Uterus (tissue), 4 donors: ENCODE measurements around the gene GABRA5. TPM values are rescaled to one million over a fixed set of nuclear protein-coding genes. Genes with fewer than 3 reads are reported as not detected.

Experiments
- DNase-seq, 2 donors: peaks; one replicate each; pipeline ENCODE4 v3.0.0-alpha.2; 2019 to 2020
- H3K27ac ChIP-seq, 2 donors: fragments of 200-600 bp; sonication (generic); 1 replicate in 1 of 2; 2 replicates in 1 of 2; pipeline ENCODE4 v1.5.1; 2016 to 2018
- H3K27me3 ChIP-seq, 2 donors: fragments of 200-600 bp; sonication (generic); one replicate each; pipeline ENCODE4 v1.5.1; 2018 to 2019; ENCODE audit warnings: control low read depth in 1 of 2
- H3K36me3 ChIP-seq, 2 donors: fragments of 200-600 bp; sonication (generic); one replicate each; pipeline ENCODE4 v1.5.1; 2019; ENCODE audit warnings: control low read depth in 1 of 2
- H3K4me1 ChIP-seq, 2 donors: fragments of 200-600 bp; sonication (generic); one replicate each; pipeline ENCODE4 v1.5.1; 2018 to 2019; ENCODE audit warnings: control low read depth in 1 of 2
- H3K4me3 ChIP-seq, 2 donors: fragments of 200-600 bp; sonication (generic); 1 replicate in 1 of 2; 2 replicates in 1 of 2; pipeline ENCODE4 v1.5.1; 2018 to 2019; ENCODE audit warnings: mild to moderate bottlenecking in 1 of 2
- H3K9me3 ChIP-seq, 2 donors: fragments of 200-600 bp; sonication (generic); one replicate each; pipeline ENCODE4 v1.5.1; 2019; ENCODE audit warnings: control low read depth in 1 of 2
- POLR2A ChIP-seq, 2 donors: fragments of 450-650 bp; IDR thresholded peaks; one replicate each; pipeline ENCODE4 v1.6.1; 2016; ENCODE audit warnings: antibody characterized with exemption in 2 of 2, mild to moderate bottlenecking in 1 of 2, moderate library complexity in 1 of 2
- intact Hi-C: fragments of 100-400 bp; cut with DNase I; formaldehyde crosslinking; loops from one replicate; pipeline ENCODE4 v1.15.1; 2023; ENCODE audit warnings: low total_unique reads
- total RNA-seq, 4 donors: library from RNA; depleted of rRNA in 3 of 4; stranded (reverse); fragments of >200 nt in 3 of 4; gene quantifications; one replicate each; pipeline versions ENCODE4 v1.1.0 to v1.2.4, GENCODE V29; 2014 to 2023
- TF ChIP-seq, protein P1 (sequence below), 4 experiments: fragments of 200-600 bp in 2 of 4; fragments of 450-650 bp in 2 of 4; sonication (generic) in 2 of 4; IDR thresholded peaks; one replicate each; pipeline ENCODE4 v1.5.1; 2016 to 2019; ENCODE audit warnings: antibody characterized with exemption in 4 of 4, mild to moderate bottlenecking in 2 of 4, moderate library complexity in 1 of 4
- donor health status: DM: yes; HTN: yes; CAD: no.

The GABRA5 gene
- total RNA-seq, 4 donors from 2014 or later = not detected

DNA sequence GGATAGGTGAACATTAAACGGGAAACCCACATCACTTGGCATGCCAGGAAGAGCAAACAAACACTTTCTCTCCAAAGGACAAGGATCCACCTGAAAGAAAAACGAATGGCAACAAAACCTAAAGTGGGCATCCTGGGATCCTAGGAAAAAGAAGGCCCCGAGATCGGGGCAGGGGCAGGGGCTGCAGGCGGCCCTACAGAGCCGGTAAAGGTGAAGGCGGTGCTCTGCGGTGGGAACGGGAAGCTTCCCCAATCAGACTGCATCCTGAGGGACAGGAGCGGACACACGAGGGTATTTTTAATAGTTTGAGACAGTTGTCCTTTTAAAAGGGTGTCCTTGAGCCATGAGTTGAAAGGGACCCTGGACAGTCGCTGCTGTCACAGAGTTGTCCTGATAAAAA, 24.9 kb upstream of the GABRA5 start:
- no peak for DNase-seq
- Histone ChIP-seq H3K27me3 (no peaks in the 10 kb centered on the region), H3K9me3 (no peaks in the 10 kb centered on the region), H3K4me3 (no peak overlapping the region), H3K4me1 (no peaks in the 10 kb centered on the region), H3K27ac (no peak overlapping the region), H3K36me3 (no peaks in the 10 kb centered on the region)
- intact Hi-C loops = no loop called here
- no peak for TF ChIP-seq POLR2A (IDR thresholded peaks at IDR 0.05)
- TF ChIP-seq, protein P1, sequence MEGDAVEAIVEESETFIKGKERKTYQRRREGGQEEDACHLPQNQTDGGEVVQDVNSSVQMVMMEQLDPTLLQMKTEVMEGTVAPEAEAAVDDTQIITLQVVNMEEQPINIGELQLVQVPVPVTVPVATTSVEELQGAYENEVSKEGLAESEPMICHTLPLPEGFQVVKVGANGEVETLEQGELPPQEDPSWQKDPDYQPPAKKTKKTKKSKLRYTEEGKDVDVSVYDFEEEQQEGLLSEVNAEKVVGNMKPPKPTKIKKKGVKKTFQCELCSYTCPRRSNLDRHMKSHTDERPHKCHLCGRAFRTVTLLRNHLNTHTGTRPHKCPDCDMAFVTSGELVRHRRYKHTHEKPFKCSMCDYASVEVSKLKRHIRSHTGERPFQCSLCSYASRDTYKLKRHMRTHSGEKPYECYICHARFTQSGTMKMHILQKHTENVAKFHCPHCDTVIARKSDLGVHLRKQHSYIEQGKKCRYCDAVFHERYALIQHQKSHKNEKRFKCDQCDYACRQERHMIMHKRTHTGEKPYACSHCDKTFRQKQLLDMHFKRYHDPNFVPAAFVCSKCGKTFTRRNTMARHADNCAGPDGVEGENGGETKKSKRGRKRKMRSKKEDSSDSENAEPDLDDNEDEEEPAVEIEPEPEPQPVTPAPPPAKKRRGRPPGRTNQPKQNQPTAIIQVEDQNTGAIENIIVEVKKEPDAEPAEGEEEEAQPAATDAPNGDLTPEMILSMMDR (IDR thresholded peaks at IDR 0.05) = no peak

DNA sequence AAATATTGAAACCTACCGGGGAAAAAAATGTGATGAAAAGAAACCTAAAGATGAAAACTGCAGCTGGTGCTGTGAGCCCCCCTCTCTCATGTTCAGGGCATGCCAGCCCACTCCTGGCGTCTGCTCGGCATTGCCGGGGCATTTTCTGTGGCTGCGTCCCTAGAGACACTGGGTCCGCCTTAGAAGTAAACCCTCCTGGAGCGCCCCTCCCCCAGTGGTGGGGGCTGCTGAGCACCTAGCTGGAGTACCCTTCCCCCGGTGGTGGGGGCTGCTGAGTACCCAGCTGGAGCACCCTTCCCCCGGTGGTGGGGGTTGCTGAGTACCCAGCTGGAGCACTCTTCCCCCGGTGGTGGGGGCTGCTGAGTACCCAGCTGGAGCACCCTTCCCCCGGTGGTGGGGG, 24.5 kb upstream of the GABRA5 start:
- no peaks in the 10 kb centered on the region for H3K4me1 ChIP-seq
- intact Hi-C loops = no loop called here
- no peaks in the 10 kb centered on the region for H3K9me3 ChIP-seq
- H3K27ac ChIP-seq = no peak overlapping the region
- DNase-seq = no peak
- H3K4me3 ChIP-seq = no peak overlapping the region
- H3K27me3 ChIP-seq = no peaks in the 10 kb centered on the region
- TF ChIP-seq POLR2A (IDR thresholded peaks at IDR 0.05) = no peak
- TF ChIP-seq, protein P1 (IDR thresholded peaks at IDR 0.05) = no peak
- H3K36me3 ChIP-seq = no peaks in the 10 kb centered on the region

DNA sequence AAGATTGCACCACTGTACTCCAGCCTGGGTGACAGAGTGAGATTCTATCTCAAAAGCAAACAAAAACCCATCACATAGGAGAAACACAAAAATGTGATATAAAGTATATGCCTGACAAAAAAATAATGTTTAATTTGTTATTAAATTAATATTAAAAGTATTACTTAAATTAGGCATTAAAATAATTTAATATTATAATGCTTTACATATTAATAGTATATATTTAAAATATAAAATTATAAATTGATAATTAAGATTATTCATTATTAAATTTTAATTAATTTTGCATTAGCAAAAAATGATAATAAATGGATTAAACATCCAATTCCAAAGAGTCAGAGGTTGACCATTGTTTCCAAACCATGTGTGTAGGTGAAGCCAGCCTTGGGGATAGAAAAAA, 22.0 kb upstream of the GABRA5 start:
- TF ChIP-seq, protein P1 (IDR thresholded peaks at IDR 0.05) = no peak
- no peak for TF ChIP-seq POLR2A (IDR thresholded peaks at IDR 0.05)
- intact Hi-C loops = no loop called here
- Histone ChIP-seq H3K4me3 (no peak overlapping the region), H3K27me3 (no peaks in the 10 kb centered on the region), H3K36me3 (no peaks in the 10 kb centered on the region), H3K4me1 (no peaks in the 10 kb centered on the region), H3K9me3 (no peaks in the 10 kb centered on the region), H3K27ac (no peak overlapping the region)
- no peak for DNase-seq

DNA sequence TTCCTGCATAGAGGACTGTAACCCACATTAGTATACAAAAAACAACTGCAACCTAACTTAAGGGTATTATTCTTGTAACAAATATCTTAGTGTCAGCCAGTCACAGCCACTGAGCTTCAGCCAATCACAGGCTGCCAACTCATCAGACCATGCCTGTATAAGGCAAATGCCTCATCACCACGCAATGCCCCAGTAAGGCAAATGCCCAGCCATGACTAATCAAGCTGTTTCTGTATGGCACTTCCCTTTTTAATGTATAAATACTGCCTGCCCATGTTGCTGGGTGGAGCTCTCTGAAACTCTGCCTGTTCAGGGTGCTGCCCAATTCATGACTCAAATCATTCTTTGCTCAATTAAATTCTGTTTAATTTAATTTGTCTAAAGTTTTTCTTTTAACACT, 18.4 kb upstream of the GABRA5 start:
- intact Hi-C loops = no loop called here
- H3K36me3 ChIP-seq = no peaks in the 10 kb centered on the region
- DNase-seq = no peak
- H3K4me3 ChIP-seq = no peak overlapping the region
- H3K27ac ChIP-seq = no peak overlapping the region
- no peaks in the 10 kb centered on the region for H3K4me1 ChIP-seq
- no peaks in the 10 kb centered on the region for H3K27me3 ChIP-seq
- no peaks in the 10 kb centered on the region for H3K9me3 ChIP-seq
- TF ChIP-seq POLR2A (IDR thresholded peaks at IDR 0.05) = no peak
- TF ChIP-seq, protein P1 (IDR thresholded peaks at IDR 0.05) = no peak

DNA sequence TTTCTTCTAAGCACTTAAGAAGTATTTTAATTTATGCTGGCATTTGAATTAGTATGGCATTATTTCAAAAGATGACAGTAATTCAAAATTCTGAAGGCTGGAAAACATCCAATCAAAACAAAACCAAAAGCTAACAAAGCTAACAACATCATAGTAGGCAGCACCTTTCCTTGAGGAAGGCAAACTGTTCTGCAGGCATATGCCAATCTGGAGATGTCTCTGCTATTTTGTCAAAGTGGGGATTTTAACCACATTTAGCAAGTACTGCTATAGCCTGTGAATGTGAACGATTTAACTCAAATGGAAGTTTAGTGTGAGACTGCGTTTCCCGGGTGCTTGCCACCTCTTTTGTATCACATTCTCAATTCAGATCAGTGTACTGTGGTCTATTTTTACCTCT, 16.7 kb upstream of the GABRA5 start:
- DNase-seq = no peak
- intact Hi-C loops = no loop called here
- Histone ChIP-seq H3K9me3 (no peaks in the 10 kb centered on the region), H3K27ac (no peak overlapping the region), H3K4me1 (no peaks in the 10 kb centered on the region), H3K36me3 (no peaks in the 10 kb centered on the region), H3K27me3 (no peaks in the 10 kb centered on the region), H3K4me3 (no peak overlapping the region)
- TF ChIP-seq POLR2A (IDR thresholded peaks at IDR 0.05) = no peak
- TF ChIP-seq, protein P1 (IDR thresholded peaks at IDR 0.05) = no peak
